HG03354 (cell line): ENCODE measurements around the gene KDR.

Source experiments
- ATAC-seq: cut with Tn5 transposase; IDR thresholded peaks from one replicate; pipeline ENCODE4 v1.9.1; 2021; ENCODE audit warnings: mild to moderate bottlenecking; ENCODE audit not compliant: unreplicated experiment, poor library complexity, severe bottlenecking

KDR gene

DNA sequence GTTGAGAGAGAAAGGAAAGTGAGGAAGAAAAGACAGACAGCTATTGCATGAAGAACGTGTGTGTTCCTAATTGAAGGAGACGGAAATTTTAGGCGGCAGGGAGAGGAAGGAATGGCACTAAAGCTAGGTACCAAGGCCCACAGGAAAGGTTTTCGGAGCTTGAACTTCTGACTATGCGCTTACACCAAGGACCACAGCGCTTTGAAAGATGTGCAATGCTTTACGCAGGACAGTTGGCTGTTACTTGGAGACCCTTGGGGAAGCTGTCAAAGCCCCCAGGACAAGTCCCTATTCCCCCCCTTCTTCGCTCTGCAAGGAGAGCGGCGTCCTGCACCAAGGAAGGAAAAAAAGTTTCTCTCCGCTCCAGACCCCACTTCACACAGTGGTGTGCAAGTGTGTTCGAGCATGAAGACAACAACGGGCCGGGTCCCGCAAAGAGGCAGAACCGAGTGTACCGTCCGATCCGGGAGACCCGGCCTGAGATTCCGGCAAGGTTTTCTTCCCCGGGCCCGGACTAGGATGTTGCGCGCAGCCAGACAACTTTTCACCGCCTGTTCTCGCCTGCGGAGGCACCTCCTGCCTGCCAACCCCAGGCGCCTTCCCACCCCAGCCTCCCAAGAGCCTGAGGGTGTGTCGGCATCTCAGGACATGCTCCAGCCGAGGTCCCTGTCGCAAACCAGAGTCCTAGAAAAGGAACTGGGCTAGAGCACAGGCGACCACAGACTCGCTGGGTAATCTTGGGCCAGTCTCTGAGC, 896 bp downstream of the KDR start:
- ATAC-seq = no peak

DNA sequence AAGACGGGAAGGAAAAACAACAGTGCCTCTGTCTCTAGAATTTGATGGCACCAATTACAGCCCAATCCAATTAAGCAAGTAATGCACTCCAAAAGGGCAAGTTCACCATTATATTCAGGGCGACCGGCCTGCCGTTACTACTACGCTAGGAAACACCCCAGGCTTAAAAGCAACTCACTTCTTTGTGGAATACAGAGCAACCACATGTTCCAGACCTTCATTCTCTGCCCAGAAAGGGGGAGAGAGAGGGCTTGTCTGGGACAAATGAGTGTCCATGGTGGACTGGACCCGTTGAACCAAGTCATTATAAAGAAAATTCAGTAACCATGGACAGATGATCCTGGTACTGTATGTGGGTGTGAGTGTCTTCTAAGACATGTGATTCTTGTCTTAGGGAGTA, 1.6 kb downstream of the KDR start:
- no peak for ATAC-seq

DNA sequence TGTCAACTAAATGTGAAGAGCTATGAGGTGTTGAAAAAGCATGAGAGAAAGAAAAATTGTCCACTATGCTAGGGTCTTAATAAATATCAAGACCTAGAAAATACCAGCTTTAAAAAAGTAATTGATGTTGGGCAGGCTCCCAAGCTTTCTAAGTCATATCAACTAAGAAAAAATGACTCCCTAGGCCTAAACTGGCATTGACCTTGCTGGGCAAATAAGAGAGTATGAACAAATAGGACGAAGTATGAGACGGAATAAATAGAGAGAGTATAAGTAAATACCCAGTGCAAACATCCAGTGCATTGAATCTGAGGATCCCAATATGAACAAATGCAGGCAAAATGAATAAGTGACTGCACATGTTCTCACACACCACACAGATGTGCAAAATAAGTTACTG, 3.2 kb downstream of the KDR start:
- ATAC-seq = no peak

DNA sequence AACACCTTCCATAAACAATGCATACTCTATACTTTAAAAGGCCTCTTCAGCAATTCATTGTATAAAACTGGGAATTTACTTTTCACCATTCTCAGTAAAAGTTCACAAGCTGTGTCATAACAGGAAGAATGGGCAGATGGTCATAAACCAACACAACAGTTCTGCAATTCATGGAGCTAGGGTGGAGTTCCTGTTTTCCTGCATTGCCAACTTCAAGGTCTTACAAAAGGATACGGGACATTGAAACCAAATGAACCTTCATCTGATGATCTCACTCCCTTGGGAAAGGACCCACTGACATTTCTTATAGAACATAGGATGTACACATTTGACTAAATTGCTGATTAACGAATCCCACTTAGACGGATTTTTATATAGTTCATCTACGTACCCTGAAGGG, 4.1 kb downstream of the KDR start:
- ATAC-seq = no peak

DNA sequence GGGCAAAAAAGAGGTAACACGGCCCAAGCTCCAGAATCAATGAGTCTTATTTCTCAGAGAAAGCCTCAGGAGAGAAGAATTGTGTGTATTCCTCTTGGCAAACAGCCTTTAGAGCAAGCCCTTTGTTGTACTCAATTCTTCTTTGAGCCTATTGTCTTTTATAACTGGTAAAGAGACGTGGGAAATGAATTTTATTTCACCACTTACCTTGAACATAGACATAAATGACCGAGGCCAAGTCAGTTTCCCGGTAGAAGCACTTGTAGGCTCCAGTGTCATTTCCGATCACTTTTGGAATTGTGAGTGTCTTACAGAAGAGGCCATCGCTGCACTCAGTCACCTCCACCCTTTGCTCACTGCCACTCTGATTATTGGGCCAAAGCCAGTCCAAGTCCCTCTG, 7.0 kb downstream of the KDR start:
- no peak for ATAC-seq

DNA sequence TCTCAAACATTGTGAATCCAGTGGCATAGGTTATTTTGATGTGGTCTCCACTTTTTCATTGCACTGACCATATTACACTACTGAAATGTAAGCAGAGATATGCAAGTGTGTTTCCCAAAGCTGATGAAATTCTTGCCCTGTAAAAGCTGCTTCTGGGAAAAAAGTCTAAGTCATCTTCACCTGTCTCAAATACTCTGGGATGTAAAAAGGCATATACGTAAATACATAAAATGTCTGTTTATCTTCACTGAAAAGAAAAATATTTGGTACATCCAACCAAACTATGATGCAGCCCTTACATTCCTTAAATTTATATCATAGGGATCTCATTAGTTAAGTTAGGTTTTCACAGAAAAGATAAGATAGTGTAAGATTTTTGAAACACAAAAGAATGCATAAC, 7.9 kb downstream of the KDR start:
- no peak for ATAC-seq

DNA sequence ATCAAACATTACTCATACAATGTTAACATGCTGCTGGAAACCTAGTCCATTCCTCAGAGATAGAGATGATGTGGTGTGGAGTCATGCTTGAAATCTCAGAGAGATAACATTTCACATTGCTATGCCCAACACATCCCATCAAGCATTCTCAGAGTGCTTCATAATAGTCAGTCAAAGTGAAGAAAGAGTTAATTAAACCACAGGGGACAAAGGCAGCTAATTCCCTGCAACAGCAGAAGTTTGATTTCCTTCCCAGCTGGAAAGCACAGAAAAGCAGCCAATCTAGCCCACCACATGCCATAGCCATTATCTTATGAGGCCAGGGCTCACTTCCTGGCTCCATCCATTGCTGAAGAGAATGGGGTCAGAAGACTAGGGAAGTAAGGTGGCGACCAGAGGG, 8.9 kb downstream of the KDR start:
- ATAC-seq = no peak

DNA sequence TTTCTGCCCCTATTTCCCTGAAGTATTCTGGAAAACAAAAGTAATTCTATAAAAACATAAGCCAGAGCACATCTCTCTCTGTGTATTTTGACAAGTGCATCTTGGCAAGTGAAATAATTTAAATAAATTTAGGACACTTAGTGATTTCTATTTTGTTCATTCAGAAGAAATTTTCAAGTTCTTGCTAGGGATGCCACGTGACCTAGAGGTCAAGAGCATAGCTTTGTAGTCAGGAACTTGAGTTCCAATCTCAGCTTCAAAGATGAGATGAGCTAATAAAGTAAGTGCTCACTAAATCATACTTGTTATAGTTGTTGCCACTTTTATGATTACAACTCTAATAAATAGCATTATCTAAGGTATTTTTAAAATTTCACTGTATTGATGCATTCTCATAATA, 13.8 kb downstream of the KDR start:
- ATAC-seq = no peak

DNA sequence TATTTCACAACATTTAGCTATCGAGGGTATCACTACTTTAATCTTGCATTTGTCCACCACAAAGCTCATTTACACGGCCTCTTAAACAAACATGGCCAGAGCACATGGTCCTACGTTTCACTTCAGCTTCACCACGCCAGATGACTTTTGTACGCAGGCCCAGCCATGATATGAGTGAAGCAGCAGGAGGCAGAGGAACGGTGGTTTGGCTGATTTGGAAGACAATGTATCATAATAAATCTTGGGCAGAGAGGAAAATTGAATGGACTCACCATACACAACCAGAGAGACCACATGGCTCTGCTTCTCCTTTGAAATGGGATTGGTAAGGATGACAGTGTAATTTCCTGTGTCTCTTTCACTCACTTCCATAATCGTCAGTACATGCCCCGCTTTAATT, 15.3 kb downstream of the KDR start:
- ATAC-seq = no peak

DNA sequence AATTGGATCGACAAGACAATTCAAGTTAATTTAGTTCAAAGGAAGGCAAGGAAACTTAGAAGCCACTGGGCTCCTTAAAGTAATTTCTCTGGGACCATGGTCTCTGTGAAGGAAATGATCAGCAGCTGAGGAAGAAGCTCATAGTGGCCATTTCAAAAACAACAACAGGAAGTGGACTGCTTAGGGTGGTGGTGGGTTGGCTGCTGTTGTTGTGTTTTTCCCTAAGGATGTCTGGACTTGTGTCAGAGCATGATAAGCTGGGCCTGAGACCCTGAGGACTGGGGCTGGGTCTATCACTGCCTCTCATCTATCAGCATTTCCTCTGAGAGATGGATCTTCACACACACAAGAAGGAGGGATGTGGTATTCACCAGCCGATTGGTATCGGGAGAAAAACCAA, 18.3 kb downstream of the KDR start:
- ATAC-seq = no peak

DNA sequence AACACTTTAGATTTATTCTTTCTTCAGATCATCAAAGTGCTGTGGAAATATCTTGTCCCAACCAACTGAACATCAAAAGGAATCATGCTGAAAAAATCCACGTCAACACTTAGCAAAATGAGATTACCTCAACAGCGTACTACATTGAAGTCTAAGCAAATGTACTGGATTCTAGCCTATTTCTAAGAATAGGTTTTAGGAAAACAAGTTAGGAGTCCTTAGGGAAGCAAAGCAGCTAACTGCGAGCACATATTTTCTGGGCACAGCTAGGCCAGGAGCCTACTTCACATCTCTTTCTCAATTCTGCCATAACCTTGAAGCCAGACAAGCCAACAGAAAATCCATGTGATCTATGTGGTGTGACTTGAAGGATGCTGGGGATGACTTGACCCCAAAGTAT, 22.2 kb downstream of the KDR start:
- ATAC-seq = no peak

DNA sequence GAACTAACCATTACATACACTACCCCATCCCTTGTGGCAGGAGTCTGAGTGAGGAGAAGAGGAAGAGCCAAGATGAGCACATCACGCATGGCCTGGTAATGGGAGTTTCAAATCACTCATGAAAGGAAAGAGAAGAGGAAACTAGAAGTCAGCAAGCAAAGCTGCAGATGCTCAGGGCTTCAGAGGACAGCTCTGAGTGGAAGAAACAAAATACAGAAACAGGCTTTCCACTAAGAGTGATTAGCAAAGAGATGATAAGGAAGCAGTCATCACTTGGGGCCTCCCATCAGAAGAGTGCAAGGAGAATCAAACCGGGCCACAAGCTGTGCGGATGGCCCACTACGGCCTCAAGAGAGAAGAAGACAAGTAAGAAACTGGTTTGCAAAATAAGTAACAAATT, 25.6 kb downstream of the KDR start:
- ATAC-seq = no peak

DNA sequence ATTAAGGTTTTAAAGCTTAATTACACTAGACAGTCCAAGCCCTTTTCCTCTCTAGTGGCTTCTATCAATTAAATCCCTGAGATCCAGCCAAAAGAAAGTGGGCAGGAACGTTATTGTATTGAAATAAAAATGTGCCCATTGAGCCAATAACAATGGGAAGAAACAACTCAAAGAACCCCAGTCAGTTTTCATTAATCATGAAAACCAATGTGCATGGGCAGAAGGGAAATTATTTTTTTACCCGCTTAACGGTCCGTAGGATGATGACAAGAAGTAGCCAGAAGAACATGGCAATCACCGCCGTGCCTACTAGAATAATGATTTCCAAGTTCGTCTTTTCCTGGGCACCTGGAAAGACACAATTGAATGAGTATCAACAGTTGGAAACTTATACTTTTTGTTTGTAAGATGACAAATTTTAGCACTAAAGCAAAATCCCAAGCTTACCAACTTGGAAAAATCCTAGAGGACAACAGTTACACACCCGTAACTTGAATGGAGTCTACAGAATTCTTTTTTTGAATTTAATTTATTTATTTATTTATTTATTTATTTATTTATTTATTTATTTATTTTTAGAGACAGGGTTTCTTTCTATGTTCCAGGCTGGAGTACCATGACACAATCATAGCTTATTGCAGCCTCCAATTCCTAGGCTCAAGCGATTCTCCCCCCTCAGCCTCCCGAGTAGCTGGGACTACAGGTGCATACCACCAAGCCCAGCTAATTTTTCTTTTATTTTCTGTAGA, 26.8 kb downstream of the KDR start:
- no peak for ATAC-seq

DNA sequence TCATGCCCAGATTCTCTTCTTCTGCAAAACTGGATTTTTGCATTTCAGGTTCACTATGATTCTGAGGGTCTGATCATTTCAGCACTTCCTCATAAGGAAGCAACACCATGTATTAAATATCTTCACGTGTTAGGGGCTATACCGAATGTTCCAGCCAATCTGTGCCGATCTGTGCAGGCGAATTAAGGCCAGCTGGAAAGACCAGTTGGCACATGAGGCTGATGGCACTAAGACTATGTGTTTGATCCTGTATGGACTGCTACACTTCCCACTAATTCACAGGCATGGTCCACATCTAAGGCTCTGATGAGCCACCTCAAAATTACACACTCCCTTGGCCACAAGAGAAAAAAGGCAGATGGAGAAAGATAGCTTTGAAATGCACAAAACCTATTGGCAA, 28.8 kb downstream of the KDR start:
- no peak for ATAC-seq

DNA sequence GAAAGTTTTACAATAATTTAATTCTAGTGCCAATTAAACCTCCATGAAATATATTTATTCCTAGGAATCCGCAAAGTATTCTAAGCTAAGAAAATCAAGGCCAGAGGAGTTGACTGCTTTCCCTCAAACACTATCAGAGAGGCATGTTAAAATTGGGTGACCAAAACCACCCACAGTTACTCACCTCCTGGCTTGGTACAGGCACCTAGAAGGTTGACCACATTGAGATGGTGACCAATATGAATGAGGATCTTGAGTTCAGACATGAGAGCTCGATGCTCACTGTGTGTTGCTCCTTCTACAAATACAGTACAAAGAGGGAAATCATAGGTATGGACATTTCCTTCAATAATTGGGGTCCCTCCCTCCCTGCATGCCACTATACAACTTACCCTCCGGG, 29.4 kb downstream of the KDR start:
- ATAC-seq = no peak

DNA sequence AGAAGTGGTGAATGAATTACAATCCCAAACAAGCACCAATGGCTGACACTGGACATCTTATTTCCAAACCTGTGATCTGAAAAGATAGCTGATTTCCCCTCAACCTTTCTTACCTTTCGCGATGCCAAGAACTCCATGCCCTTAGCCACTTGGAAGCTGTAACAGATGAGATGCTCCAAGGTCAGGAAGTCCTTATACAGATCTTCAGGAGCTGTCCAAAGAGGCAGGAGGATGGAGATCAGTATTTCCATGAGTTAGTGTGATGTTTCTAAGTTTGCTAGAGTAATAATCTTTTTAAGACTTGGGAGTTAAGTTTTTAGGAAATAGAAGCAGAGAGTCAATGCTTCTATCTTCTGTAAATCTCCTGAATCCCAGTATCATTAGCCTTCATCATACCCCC, 32.9 kb downstream of the KDR start:
- no peak for ATAC-seq

DNA sequence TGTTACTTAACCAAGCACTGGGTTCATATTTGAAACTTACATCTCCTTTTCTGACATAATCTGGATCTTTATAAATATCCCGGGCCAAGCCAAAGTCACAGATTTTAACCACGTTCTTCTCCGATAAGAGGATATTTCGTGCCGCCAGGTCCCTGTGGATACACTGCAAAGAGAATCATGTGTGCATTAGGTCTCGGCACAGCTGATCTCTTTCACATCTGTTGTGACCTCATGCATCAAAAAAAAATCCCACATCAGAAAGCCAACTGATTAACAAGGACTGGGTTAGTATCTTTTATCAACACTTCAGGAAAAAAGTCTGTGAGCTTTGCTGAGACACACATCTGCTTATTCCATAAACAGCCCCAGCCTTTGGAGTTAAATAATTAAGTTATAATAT, 35.5 kb downstream of the KDR start:
- ATAC-seq = no peak

DNA sequence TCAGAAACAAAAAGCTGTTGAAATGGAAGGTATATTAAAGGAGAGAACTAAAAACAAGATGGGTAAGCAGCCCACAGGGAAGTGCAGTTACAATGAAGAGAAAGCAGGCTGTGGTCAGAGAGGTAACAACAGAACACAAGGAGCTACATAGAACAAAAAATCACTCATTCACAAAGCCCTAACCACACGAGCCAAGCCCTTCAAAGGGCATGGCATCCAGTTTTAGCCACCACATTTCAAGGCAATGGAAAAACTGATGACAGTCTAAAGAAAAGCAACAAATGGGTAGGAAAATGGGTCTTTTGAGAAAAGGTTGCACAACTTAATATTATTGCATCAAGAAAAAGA, 37.5 kb downstream of the KDR start:
- ATAC-seq = no peak

DNA sequence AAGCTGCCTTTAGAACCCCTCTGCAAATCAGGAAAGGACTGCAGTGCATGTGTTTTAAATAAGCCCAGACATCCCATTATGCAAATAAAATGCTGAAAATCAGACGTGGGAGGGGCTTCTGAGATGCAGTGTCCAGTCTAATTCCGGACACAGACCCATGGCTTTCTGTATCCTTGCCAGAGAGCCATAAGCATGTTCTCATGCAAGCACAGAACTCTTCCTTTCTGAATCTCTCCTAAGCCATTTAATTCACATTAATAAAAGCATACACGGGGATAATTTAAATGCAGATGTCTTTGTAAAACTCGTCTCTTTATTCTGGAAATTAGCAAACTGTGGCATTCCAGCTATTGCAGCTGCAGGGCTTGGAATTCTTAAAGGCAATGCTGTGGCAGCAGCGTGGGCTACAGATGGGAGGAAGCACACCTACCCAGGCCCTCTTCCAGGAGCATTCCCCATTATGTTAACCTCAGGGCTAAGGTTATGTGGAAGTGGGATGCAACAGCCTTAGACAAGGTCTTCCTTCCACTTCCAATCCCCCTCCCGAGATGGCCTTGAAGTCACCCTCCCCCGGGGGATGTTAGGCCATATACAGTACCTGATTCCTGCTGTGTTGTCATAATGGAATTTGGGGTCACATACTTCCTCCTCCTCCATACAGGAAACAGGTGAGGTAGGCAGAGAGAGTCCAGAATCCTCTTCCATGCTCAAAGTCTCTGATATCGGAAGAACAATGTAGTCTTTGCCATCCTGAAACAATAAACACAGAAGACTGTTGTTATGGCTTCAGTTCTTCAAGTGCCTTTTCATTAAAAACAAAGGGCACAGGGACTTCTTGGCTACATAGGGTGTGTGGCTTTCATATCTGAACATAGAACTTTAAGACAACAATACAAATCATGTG, 38.1 kb downstream of the KDR start:
- no peak for ATAC-seq

DNA sequence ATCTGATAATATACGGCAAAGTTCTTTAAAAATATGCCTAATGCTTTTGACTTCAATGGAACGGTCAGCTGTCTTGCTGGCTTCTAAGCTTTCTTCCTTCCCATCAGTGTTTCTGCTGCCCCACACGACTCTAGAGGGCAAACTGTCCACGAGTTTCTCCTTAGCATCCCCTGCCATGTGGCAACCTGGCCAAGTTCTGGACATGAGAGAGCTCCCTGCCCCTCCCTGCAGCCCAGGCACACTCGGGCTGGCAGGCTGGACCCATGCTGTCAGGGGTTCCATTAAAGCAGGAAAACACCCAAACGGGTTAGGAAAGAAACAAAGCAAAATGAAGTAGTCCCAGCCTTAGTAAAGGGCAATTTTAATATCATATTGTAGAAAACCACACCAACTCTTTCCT, 38.8 kb downstream of the KDR start:
- ATAC-seq = no peak

DNA sequence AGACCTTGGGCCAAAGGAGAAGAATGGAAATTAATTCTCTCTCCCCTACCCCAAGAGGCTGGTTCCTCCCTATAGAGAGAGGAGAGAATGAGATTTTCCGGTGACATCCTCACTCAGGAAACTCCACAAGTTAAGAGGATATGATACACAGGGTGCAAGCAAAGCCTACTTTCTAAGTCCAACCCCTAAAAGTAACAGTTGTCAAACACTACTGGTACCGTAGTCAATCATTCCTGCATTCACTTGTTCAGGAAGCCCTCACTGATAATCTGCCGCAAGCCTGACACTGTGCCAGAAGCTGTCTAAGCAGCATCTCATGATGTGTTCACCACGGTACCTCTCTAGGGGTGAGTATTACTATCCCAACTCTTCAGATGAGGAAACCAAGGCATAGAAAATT, 41.7 kb downstream of the KDR start:
- ATAC-seq = no peak
